EH (cell line): ENCODE results near the gene LY9.
"Not testable (repeated sequence)": the region's sequence is repeated elsewhere in the genome, so short reads cannot be mapped to it uniquely, and the experiment has no call there.

Experiments used
- DNase-seq: peaks from one replicate; pipeline ENCODE4 v3.0.0-alpha.2; 2015; ENCODE audit warnings: low read depth

The LY9 gene

DNA sequence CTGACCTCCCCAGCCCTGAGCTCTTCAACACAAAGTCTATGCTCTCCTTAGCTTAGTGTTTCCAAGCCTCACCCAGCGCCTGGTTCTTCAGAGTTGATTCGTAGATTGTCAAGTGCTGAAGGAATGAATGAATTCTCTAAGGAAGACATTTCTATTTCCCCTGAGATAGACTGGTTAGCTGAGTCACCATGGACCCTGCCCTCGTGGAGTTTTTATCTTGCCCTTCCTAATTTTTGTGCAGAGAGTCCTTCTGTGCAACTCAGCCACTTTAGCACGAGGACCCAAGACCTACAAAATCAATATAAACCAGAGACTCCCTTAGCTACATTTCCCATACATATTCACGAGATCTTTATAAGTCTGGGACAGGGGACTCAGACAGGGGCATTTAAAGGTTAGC lies 69.4 kb downstream of the LY9 start:
- no peak for DNase-seq

DNA sequence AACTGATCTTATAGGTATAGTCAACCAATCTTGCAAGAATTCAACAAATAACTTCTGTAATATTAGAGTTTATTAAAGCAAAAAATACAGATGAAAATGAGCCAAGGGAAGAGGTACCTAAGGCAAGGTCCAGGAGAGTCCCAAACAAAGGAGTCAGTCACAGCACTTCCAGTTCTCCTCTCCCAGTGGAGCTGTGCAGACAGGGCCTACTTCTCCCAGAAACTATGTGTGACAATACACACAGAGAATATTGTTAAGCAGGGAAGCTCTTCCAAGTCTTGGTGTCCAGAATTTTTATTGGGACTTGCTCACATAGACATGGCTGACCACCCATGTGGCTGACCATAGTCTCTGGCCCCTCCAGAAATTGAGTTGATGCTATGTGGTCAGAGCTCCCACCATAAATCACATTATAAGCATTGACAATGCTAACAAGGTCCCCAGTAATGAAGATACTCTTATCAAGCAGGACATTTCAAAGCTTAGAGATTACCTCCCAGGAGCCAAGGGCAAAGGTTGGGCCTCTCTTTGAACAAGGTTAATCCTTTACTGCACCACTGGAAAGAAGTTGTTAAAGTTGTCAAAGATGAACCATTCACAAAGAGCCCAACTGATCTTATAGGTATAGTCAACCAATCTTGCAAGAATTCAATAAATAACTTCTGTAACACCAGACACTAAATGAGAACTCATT lies 70.2 kb downstream of the LY9 start:
- DNase-seq = no peak

DNA sequence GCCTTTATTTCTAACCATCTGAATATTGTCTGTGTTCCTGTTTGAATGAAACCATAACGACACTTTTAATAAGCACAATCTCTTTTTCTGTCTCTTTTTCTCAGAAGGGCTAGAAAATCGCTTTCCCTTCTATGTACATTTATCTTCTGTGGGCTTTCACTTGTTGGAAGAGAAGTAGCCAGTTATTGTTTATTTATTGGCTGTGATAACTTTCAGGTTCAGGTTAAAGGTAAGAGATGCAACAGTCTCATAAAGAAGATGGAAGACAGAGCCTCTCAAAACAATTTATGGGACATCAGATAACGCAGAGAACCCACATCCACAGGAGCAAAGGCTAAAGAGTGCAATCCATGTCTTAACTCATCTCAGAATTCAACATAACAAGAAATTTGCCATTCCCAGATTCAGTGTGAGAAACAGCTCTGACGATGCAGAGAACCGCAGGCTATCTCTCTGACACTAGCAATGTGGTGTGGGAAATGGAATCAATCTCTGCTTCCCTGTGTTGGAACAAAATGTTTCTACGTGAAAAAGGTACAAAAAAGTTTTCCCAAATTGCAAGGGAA lies 70.8 kb downstream of the LY9 start:
- no peak for DNase-seq

DNA sequence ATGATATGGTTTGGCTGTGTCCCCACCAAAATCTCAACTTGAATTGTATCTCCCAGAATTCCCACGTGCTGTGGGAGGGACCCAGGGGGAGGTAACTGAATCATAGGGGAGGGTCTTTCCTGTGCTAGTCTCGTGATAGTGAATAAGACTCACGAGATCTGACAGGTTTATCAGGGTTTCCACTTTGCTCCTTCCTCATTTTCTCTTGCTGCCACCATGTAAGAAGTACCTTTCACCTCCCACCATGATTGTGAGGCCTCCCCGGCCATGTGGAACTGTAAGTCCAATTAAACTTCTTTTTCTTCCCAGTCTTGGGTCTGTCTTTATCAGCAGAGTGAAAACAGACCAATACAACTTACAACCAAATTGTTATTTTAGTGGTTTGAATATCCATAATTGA lies 71.7 kb downstream of the LY9 start:
- not testable (repeated sequence) for DNase-seq

DNA sequence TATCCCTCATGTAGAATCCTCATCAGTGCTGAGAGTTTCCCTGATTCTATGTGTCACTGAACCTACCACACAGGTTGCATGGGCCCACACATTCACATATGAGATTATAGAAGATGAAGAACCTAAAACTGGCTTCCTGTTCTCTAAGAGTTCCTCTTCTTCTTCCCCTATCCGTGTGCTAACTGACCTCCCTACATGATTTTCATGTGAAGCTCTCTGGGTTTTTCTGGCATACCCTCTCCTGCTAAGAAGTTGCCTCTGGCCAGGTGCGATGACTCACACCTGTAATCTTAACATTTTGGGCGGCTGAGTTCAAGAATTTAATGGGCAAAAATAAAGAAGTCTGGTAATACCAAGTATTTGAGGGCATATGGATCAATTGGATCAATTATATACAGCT lies 72.2 kb downstream of the LY9 start:
- DNase-seq = no peak

DNA sequence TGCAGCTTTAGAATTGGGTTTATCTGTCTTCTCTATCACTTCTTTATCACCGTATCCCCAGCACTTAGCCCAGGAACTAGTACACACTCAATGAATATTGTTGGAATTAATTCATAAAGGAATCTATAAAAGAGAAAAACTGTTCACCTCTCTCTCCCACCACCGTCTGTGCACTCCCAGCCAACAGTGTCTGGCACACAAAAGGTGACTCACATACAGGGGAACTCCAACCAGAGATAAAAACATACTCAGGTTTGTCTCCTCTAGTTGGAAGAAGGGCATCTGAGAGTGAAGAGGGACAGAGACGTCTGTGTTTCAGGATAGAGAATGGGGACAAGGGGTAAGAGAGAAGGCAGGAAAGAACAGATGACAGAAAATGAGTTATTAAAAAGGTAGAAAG lies 79.0 kb downstream of the LY9 start:
- no peak for DNase-seq

DNA sequence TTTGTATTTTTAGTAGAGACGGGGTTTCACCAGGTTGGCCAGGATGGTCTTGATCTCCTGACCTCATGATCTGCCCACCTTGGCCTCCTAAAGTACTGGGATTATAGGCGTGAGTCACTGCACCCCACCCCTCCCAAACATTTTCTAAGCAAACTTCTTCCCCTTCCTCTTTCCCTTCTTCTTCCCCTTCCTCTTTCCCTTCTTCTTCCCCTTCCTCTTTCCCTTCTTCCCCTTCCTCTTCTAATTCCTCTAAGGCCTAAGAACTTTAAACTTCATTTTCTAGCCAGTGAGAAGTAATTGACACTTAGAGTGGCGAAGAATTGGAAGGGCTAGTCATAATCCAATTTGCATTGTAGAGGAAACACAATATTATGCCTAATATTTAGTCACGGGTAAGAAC lies 79.6 kb downstream of the LY9 start:
- not testable (repeated sequence) for DNase-seq

DNA sequence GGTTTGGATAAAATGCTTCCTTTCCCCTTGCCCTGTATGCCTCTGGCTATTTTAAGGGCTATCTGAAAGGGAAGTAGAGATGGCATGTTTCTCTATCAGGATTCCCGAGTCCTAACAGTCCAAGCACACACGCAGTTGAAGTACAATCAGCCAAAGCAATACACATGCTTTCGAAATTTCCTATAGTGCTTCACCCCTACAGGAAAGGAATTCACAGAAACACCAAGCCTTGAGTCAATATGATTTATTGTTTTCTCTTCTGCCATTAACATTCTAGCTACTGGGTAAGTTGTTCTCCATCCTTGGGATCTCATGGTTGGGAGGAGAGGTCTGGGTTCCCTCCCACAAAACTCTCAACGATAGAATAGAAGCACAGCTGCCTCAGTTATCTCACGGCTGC lies 80.3 kb downstream of the LY9 start:
- DNase-seq = no peak

DNA sequence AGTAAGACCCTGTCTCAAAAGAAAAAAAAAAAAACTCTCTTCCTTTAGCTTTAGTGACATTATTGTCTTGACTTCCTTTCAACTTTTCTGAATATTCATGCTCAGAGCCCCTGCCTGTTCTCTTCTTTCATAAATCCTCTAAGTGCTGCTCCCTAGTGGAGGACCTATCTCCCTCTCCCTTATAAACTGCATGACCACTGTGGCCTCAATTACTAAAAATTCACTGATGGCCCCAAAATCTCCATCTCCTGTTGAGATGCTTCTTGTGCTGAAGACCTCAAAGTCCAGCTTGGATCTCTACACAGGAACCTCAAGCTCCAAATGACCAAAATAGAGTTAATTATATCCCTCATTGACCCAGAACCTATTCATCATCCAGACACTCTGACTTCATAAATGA lies 81.2 kb downstream of the LY9 start:
- no peak for DNase-seq
